Thyroid gland (tissue), 4 donors: ENCODE data around the gene TTC22. TPM values are rescaled to one million over a fixed set of nuclear protein-coding genes. Genes with fewer than 3 reads are reported as not detected.

Experiments used
- DNase-seq, 2 donors: peaks; one replicate each; pipeline ENCODE4 v3.0.0-alpha.2; 2019
- H3K27ac ChIP-seq, 3 donors: fragments of 200-600 bp; sonication (generic); 1 replicate in 2 of 3; 2 replicates in 1 of 3; pipeline ENCODE4 v1.5.1; 2016 to 2019; ENCODE audit warnings: mild to moderate bottlenecking in 1 of 3, moderate library complexity in 1 of 3
- H3K27me3 ChIP-seq: fragments of 200-600 bp; sonication (generic); one replicate; pipeline ENCODE4 v1.5.1; 2019
- H3K36me3 ChIP-seq, 2 donors: fragments of 200-600 bp; sonication (generic); one replicate each; pipeline ENCODE4 v1.5.1; 2016 to 2019
- H3K4me1 ChIP-seq, 2 donors: fragments of 200-600 bp; sonication (generic); one replicate each; pipeline ENCODE4 v1.5.1; 2017 to 2019
- H3K4me3 ChIP-seq, 3 donors: fragments of 200-600 bp; sonication (generic); replicated peaks in 1 of 3; 1 replicate in 2 of 3; 2 replicates in 1 of 3; pipeline ENCODE4 v1.5.1; 2016; ENCODE audit warnings: mild to moderate bottlenecking in 1 of 3
- H3K9me3 ChIP-seq: fragments of 200-600 bp; sonication (generic); one replicate; pipeline ENCODE4 v1.5.1; 2017
- POLR2A ChIP-seq, 2 donors: fragments of 450-650 bp; IDR thresholded peaks; one replicate each; pipeline ENCODE4 v1.6.1; 2017; ENCODE audit warnings: antibody characterized with exemption in 2 of 2, mild to moderate bottlenecking in 2 of 2, moderate library complexity in 1 of 2
- WGBS, 2 donors: methylation state at CpG; one replicate each; pipeline ENCODE4 v1.1.5; 2017; 5-methylcytosine and 5-hydroxymethylcytosine counted together
- intact Hi-C: fragments of 100-400 bp; cut with DNase I; formaldehyde crosslinking; loops from one replicate; pipeline ENCODE4 v1.15.1; 2023
- total RNA-seq, 4 donors: library from RNA; depleted of rRNA; stranded (reverse); fragments of >200 nt; gene quantifications; one replicate each; pipeline ENCODE4 v1.2.3, GENCODE V29; 2016
- TF ChIP-seq, protein P1 (sequence below), 6 experiments: fragments of 200-600 bp in 3 of 6; fragments of 450-650 bp in 3 of 6; sonication (generic) in 3 of 6; IDR thresholded peaks; one replicate each; pipeline ENCODE4 v1.5.1; 2016 to 2019; ENCODE audit warnings: antibody characterized with exemption in 6 of 6, mild to moderate bottlenecking in 2 of 6, inconsistent platforms in 1 of 6, moderate library complexity in 1 of 6

TTC22 gene
- total RNA-seq, 4 donors from 2014 or later, result 8.0 to 14.0 (median 11.1) TPM

DNA sequence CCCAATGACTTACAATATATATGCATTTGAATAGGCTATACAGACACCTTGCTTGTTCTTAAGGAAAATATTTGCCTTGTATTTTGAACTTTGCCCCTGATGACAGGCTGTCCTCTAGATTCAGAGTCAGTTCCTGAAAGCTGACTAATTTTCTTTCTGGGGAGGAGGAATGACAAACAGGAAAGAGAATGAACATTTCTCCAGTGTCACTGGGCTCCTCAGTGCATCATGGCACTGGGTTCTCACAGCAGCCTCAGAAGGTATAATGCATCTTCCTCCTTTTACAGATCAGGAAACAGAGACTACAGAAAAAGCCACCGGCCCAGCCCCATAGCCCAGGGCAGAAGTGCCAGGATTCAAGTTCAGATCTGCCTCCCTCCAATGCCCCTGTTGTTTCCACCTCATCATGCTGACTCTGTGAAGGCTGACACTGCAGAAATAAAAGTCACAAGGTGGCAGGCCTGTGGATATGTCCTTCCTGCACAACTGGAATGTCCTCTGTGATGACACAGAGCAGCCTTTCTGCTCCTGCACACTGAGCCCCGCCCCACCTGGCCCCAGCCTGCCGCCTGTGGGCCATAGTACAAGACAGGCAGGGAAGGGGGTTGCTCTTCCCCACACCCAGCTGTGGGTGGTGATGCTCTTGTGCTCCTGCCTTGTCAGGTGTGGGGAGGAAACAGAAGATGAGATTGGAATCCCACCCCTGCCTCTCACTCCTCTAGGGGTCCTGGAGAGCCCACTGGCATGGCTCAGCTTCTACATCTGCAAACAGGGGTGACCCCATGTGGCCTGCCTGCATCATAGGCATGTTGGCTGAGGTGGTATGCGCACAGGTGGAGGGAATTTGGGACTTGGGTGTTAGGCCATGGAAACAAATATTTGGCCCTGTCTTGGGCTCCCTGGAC is 6.4 kb downstream of the TTC22 start:
- intact Hi-C loops, result no loop called here
- TF ChIP-seq, protein P1, sequence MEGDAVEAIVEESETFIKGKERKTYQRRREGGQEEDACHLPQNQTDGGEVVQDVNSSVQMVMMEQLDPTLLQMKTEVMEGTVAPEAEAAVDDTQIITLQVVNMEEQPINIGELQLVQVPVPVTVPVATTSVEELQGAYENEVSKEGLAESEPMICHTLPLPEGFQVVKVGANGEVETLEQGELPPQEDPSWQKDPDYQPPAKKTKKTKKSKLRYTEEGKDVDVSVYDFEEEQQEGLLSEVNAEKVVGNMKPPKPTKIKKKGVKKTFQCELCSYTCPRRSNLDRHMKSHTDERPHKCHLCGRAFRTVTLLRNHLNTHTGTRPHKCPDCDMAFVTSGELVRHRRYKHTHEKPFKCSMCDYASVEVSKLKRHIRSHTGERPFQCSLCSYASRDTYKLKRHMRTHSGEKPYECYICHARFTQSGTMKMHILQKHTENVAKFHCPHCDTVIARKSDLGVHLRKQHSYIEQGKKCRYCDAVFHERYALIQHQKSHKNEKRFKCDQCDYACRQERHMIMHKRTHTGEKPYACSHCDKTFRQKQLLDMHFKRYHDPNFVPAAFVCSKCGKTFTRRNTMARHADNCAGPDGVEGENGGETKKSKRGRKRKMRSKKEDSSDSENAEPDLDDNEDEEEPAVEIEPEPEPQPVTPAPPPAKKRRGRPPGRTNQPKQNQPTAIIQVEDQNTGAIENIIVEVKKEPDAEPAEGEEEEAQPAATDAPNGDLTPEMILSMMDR (IDR thresholded peaks at IDR 0.05), result no peak
- TF ChIP-seq POLR2A (IDR thresholded peaks at IDR 0.05), result no peak
- H3K4me1 ChIP-seq, result peaks cover 0 to 7% of the 10 kb centered on the region in 2 donors
- no peaks in the 10 kb centered on the region for H3K27me3 ChIP-seq
- H3K4me3 ChIP-seq, result no peak overlapping the region
- DNase-seq, result no peak
- H3K36me3 ChIP-seq, result no peaks in the 10 kb centered on the region
- no peak overlapping the region for H3K27ac ChIP-seq
- 79 to 84% methylated on average over 3 to 4 of the region's 4 CpGs for WGBS, 2 donors
- H3K9me3 ChIP-seq, result no peaks in the 10 kb centered on the region

DNA sequence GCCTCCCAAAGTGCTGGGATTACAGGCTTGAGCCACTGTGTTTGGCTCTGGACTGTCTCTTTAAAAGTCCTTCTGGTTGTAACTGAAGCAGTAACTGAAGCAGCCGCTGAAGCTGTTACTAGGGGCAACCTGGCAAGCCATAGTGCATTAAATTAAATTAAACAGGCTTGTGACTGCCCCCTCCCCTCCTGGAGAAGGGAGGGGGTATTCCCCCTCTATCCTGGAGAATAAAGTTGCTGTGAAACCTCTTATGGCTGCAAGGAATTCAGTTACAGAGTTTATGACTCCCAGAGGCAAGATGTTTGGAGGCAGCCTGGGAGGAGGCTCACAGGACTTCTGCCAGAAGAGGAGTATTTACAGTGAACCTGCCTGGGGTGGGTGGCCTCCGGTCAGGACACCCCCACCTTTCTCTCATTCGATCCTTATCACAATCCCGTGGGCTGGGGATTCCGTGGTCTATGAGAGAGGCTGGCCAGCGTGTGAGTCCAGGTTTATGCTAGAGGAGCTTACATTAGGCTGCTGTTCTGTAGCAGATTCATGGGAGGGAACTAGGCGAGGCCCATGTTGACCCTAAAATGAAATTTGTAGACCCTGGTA is 8.3 kb downstream of the TTC22 start:
- no peak for DNase-seq
- Histone ChIP-seq H3K27me3 (no peaks in the 10 kb centered on the region), H3K27ac (no peak overlapping the region), H3K36me3 (no peaks in the 10 kb centered on the region), H3K9me3 (no peaks in the 10 kb centered on the region), H3K4me1 (no peaks in the 10 kb centered on the region), H3K4me3 (no peak overlapping the region)
- WGBS, 2 donors, result 65% methylated on average over 6 to 7 of the region's 7 CpGs
- TF ChIP-seq, protein P1 (IDR thresholded peaks at IDR 0.05), result no peak
- TF ChIP-seq POLR2A (IDR thresholded peaks at IDR 0.05), result no peak
- intact Hi-C loops, result no loop called here

DNA sequence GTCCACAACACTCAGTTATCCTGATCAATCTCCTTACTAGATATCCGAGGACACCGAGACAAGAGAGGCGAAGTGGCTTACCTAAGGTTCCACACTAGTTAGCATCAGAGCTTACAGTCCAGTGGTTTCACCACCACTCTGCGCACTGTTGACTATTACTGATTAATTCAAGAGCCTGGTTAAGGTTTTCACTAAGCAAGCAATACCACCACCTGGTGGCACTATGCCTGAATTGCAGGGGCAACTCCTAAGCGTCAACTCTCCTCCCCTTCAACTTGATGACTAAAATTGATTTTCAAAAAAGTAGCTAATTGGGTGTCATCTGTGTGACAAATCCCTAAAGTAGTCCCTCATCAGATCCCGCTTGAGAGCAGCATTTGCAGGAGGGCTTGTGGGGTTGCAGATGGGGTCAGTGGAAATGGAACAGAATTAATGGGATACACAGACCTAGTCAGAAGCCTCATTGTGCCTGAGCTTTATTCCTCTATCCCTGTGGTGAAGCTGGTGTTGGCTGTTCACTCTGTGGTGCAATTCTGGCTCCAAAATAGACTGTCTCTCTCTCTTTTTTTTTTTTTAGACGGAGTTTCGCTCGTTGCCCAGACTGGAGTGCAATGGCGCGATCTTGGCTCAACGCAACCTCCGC is 9.1 kb downstream of the TTC22 start:
- Histone ChIP-seq H3K4me1 (no peaks in the 10 kb centered on the region), H3K27ac (no peak overlapping the region), H3K27me3 (no peaks in the 10 kb centered on the region), H3K9me3 (no peaks in the 10 kb centered on the region), H3K36me3 (no peaks in the 10 kb centered on the region), H3K4me3 (no peak overlapping the region)
- intact Hi-C loops, result no loop called here
- TF ChIP-seq, protein P1 (IDR thresholded peaks at IDR 0.05), result peak in 2 of 6 experiments; percentile 12 to 23
- TF ChIP-seq POLR2A (IDR thresholded peaks at IDR 0.05), result no peak
- no peak for DNase-seq
- WGBS, 2 donors, result 86 to 91% methylated on average over 13 of the region's 13 CpGs

DNA sequence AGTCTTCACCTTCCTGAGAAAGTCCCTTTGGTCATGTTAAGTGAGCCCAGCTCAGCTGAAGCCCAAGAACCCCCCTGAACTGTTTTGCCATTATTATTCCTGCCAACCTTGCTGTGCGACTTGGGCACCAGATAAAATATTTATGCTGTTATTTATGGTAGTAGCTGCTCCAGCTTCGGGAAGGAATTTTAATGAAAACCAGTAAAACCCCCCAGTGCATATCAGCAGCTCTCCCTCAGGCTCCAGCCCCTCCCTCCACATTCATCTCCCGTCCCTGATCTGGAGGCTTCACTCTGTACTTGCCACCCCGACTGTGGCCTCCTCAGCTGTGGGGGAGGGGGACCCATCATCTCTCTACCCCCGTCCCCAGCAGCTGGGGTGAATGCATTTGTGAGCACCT is 12.7 kb downstream of the TTC22 start:
- Histone ChIP-seq H3K36me3 (no peaks in the 10 kb centered on the region), H3K4me1 (no peaks in the 10 kb centered on the region), H3K9me3 (no peaks in the 10 kb centered on the region), H3K27ac (no peak overlapping the region), H3K4me3 (no peak overlapping the region), H3K27me3 (no peaks in the 10 kb centered on the region)
- no peak for DNase-seq
- TF ChIP-seq, protein P1 (IDR thresholded peaks at IDR 0.05), result no peak
- TF ChIP-seq POLR2A (IDR thresholded peaks at IDR 0.05), result no peak
- intact Hi-C loops, result no loop called here
- 69 to 74% methylated on average over 5 of the region's 5 CpGs for WGBS, 2 donors
